NK-92 treated with Interleukin-12 subunit alpha and Interleukin-12 subunit beta, amount 100 ng/mL, for 24 hours (cell line): ENCODE results near the gene ELP4.

Experiments
- DNase-seq: peaks from one replicate; lab custom pipeline; 2025; lab: John Stamatoyannopoulos, UW

The ELP4 gene

GRCh38 chr11:31779374-31779791 lies 269.8 kb downstream of the ELP4 start:
- DNase-seq: no peak

- no peak for DNase-seq
Measured at GRCh38 chr11:31780078-31780477, 270.5 kb downstream of the ELP4 start.

- no peak for DNase-seq
Measured at GRCh38 chr11:31780480-31780971, 271.0 kb downstream of the ELP4 start.

GRCh38 chr11:31782257-31782656 lies 272.7 kb downstream of the ELP4 start:
- no peak for DNase-seq

GRCh38 chr11:31783252-31783651 lies 273.7 kb downstream of the ELP4 start:
- no peak for DNase-seq

DNA sequence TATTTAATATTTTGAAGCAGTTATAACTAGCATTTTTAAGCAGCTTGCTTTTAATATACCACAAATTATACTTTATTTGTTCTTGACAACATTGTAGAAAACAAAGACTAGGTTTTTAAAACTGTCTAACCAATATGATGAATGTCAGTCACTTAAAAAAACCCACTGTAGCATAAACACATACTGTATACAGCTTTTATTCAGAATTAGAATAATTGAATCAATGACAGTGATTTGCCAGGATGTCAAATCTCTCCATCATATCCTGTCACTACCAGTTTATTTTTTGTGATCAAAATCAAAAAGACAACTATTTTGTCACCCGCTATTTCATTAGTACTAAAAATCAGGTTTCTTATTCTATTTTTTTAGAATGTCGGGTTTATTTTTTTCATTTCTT lies 275.0 kb downstream of the ELP4 start:
- DNase-seq: no peak

GRCh38 chr11:31786996-31787685 lies 277.6 kb downstream of the ELP4 start:
- no peak for DNase-seq

GRCh38 chr11:31788085-31788484 lies 278.5 kb downstream of the ELP4 start:
- no peak for DNase-seq

GRCh38 chr11:31790649-31791048 lies 281.1 kb downstream of the ELP4 start:
- no peak for DNase-seq

DNA sequence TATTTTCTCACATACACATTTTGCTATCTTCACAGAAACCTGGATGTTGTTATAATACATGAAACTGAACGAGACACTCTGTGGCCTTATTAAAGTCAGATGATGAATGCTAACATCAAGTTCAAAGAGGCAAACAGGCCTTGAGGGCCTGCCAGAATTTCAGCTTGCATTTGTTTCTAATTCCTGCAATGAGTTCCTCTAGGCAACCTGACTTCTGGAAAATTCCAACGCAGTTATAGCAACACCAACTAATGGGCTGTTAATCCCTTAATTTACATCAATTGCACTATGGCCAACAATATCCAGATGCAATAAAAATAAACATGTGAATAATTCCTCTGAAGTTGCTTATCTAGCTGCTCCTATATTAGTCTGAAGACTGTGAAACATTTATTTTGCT lies 282.5 kb downstream of the ELP4 start:
- DNase-seq: no peak

DNA sequence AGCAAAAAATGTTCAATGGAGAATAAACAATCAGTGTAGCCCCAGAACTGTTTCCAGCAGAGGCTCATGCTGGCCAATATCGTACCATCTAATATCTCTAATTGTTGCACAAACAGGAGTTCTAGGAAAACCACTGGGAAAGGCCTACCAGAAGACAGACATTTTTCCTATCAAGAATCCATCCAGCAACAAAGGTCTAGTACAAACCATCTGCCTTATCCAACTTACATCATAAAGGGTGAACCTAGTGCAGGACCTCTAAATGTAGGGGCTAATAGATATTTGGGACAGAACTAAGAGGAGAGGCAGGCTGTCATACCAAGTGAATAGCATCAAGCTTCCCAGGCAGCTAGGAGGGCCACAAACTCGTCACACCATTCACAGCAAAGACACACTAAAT lies 282.9 kb downstream of the ELP4 start:
- no peak for DNase-seq

- no peak for DNase-seq
Measured at GRCh38 chr11:31793264-31793663, 283.7 kb downstream of the ELP4 start.

GRCh38 chr11:31794548-31794947 lies 285.0 kb downstream of the ELP4 start:
- no peak for DNase-seq

- no peak for DNase-seq
Measured at GRCh38 chr11:31795706-31796498, 286.3 kb downstream of the ELP4 start.

DNA sequence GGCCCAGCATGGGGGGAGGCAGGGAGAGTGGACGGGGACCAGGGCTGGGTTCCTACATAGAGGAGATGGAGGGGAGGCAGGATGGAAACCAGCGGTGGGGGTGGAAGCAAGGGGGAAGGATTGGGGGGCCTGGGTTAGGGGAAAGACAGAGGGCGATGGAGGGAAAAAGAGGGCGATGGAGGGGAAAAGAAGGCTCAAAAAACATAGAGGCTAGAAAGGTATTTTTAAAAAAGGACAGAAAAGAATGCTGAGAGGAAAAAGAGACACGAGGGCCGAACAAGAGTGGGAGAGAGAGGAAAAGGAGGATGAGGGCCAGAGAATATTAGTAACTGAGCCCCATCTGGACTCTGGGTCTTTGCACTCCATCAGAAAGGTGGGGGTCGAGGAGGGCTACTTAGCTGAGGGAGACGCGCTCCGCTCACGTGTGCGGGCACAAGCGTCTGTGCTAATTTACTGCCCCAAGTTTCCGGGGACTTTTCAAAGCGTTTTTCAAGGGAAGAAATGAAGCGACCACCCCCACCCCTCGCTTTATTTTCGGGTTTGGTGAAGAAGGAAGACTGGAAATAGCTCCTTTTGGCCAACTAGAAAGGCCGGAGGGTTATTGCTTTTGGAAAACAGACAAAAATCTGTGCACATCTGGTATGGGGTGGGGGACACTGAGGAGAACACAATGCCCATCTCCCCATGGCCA lies 287.1 kb downstream of the ELP4 start:
- no peak for DNase-seq

DNA sequence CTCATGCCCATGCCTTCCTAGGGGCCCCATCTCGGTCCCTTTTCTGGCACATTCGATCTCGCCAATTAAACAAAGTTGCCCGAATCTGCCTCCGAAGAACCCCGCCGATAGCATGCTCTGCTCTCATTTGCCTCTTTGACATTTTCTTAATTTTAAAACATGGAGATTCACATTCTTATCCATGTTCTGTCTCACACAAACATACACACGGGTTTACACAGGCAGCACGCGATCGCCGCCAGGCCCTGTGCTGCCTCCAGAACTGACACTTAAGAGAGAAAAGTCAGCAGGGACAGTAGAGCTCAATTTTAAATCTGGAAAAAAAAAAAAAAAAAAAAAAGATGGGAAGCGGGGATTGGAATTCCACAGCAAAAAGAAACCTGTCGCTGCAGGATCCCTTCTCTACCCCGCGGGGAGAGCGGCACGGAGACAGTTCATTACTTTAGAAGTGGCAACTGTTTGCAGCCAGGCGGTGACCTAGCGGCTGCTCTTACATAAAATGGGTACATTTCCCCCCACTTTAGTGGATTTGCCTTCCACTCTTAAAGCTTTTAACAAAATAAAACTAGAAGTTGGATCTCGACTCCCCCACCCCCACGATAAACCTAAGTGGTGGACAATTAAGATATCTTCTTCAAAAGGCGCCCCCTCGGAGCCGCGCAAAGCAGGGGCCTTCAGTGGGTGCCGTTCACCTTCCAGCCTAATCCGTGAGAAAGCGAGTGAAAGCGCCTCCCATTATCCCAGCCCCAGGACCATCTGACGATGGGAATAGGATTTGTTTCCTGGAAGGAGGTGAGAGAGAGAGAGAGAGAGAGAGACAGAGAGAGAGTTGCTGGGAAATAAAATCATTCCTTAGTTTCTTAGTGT lies 287.9 kb downstream of the ELP4 start:
- no peak for DNase-seq

- DNase-seq: no peak
Measured at GRCh38 chr11:31798057-31798553, 288.5 kb downstream of the ELP4 start.

DNA sequence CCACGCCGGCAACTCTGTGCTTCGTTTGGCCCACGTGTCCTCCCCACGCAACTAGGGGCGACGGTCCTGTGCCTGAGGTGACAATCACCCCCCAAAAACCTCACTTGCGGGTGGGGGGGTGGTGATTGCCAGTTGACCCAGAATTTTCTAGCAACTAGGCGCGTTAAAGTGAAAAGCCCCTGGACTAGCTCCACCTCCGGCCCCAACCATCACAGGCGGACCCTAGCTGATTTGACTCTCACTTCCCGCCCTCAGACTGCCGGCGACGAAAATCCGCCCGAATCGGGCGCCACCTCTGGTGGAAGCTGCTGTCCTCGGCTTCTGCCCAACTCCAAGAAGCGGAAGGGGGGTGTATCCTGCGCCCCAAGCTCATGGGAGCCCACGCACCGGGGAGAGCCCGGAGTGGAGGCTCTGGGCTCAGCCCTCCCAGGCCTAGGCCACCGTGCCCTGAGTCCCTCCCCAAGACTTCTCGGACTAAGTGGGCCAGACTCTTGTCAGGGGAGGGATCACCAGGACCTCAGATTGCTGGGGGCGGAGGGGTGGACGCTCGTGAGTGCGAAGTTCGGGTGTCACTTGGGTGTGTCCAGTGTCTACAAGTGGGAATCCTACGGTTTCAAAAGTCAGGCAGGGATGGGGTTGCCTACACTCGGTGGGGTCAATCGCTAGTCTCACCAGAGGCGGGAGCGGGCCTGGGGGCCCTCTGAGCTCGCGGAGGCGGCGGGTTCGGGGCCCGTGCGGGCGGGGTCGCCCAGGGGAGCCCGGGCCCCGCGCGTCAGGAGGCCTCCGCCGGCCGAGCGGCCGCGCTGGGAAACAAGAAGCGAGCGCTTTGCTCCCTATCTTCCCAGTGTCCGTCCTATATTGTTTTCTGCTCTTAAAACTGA lies 289.2 kb downstream of the ELP4 start:
- no peak for DNase-seq

GRCh38 chr11:31799435-31800397 lies 290.1 kb downstream of the ELP4 start:
- DNase-seq: no peak
